ENCODE results near the gene PSME3. TPM values are rescaled to one million over a fixed set of nuclear protein-coding genes. Genes with fewer than 3 reads are reported as not detected.

The PSME3 gene
- total RNA-seq, 1 experiment from 2014 or later = 222 TPM

DNA sequence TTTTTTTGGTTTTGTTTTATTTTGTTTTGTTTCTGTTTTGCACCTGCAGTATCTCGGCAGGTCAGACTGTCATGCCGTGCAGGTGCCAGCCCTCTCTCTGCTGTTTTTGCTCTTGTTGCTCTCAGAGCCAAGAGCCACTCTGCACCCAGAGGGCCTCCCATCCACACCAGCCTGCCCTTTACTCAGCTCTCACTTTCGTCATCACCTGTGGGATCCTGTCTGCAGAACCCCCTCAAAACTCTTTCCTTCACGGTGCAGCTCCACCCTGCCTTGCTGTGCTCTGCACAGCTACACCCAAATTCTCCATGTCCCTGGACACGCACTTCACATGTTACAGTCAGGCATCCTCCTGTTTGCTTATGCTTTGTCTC, 20.4 kb downstream of the PSME3 start:
- H2BK12ac ChIP-seq (ENCODE audit: insufficient read length, low read depth, low read length) = no peak overlapping the region
- H3K56ac ChIP-seq (ENCODE audit: insufficient read length, low read depth, low read length) = no peak overlapping the region
- H3K79me2 ChIP-seq (ENCODE audit: insufficient read depth, low read length) = no peaks in the 10 kb centered on the region
- no peaks in the 10 kb centered on the region for H3K23me2 ChIP-seq (ENCODE audit: insufficient read length, low read depth, low read length, poor library complexity, severe bottlenecking)
- WGBS (ENCODE audit: extremely low coverage, insufficient read length, low lambda C conversion rate) = no CpG with 5 or more reads among the region's 5 CpGs
- no peaks in the 10 kb centered on the region for H3K4me1 ChIP-seq (ENCODE audit: insufficient read depth, low read length)
- no peaks in the 10 kb centered on the region for H4K20me1 ChIP-seq (ENCODE audit: control insufficient read depth, insufficient read depth, insufficient read length)
- no peak for DNase-seq
- H4K5ac ChIP-seq (ENCODE audit: insufficient read length, low read depth, low read length) = no peak overlapping the region
- Mint-ChIP-seq H3K27me3 (ENCODE audit: low read depth) (no peaks in the 10 kb centered on the region), H3K4me3 (no peak overlapping the region), H3K27ac (0 out of 7 replicates have a peak overlapping the region, but pooled peaks of 1 of the 3 experiments have one; percentile 13), H3K4me1 (peaks cover 4 to 8% of the 10 kb centered on the region in 2 experiments; a peak in 2 of 4 replicates), H3K36me3 (ENCODE audit: insufficient read depth in 1 of 3, low read depth in 3 of 3) (no peaks in the 10 kb centered on the region; a peak in 1 of 7 replicates), H3K9me3 (no peaks in the 10 kb centered on the region; a peak in 1 of 5 replicates)
- H3K27ac ChIP-seq (ENCODE audit: insufficient read length, low read depth, low read length) = no peak overlapping the region
- no peak overlapping the region for H3K4me2 ChIP-seq (ENCODE audit: insufficient read depth, insufficient read length, low read length)
- no peak overlapping the region for H3K14ac ChIP-seq (ENCODE audit: insufficient read depth, low read length)
- no peak overlapping the region for H2AFZ ChIP-seq (ENCODE audit: low read length)
- no peak overlapping the region for H3K9ac ChIP-seq (ENCODE audit: extremely low read depth, insufficient read length, low read length)
- no peak overlapping the region for H4K8ac ChIP-seq (replicated peaks; ENCODE audit: insufficient read length, low read depth, low read length)
- H2AK5ac ChIP-seq (ENCODE audit: insufficient read length, low read length) = no peak overlapping the region
- no peak for TF ChIP-seq CTCF (conservative IDR thresholded peaks at IDR 0.05)
- H3K4ac ChIP-seq (ENCODE audit: low read depth, low read length) = no peak overlapping the region
- no peak overlapping the region for H2BK15ac ChIP-seq (ENCODE audit: low read depth, low read length)
- H2BK120ac ChIP-seq (ENCODE audit: low read depth, low read length, poor library complexity, severe bottlenecking) = no peak overlapping the region
- no peaks in the 10 kb centered on the region for H3K27me3 ChIP-seq (ENCODE audit: insufficient read depth, low read length)
- no peak overlapping the region for H3K18ac ChIP-seq (ENCODE audit: insufficient read length, low read depth, low read length)
- no peaks in the 10 kb centered on the region for H3K9me3 ChIP-seq (ENCODE audit: control insufficient read depth, low read depth, low read length)
- H4K91ac ChIP-seq (ENCODE audit: insufficient read length, low read depth, low read length) = no peak overlapping the region
- no peak overlapping the region for H2BK20ac ChIP-seq (ENCODE audit: low read depth, low read length, poor library complexity, severe bottlenecking)
- no peaks in the 10 kb centered on the region for H3K79me1 ChIP-seq (ENCODE audit: insufficient read depth, low read depth, low read length, poor library complexity, severe bottlenecking)
- no peak overlapping the region for H2BK5ac ChIP-seq (ENCODE audit: insufficient read length, low read length)
- no peak overlapping the region for H3K23ac ChIP-seq (ENCODE audit: insufficient read length, low read depth, low read length)
- no peak overlapping the region for H3T11ph ChIP-seq (ENCODE audit: low read length)
